Activated CD8-positive, alpha-beta T cell treated with anti-CD3 and anti-CD28 coated beads for 36 hours (primary cell): ENCODE data around the gene DUSP19. TPM values are rescaled to one million over a fixed set of nuclear protein-coding genes. Genes with fewer than 3 reads are reported as not detected.

Experiments used
- ATAC-seq: fragments of 200-7000 bp; cut with Tn5 transposase; one replicate; pipeline ENCODE4 v1.10.0; 2021; ENCODE audit warnings: mild to moderate bottlenecking, moderate library complexity
- CTCF ChIA-PET: fragments of 350-600 bp; sonication (Branson Sonifier 250); formaldehyde crosslinking; loops from one replicate; lab custom pipeline; 2021; ENCODE audit warnings: antibody characterized with exemption; lab: Charles Lee
- POLR2A ChIA-PET: fragments of 350-600 bp; sonication (Branson Sonifier 250); formaldehyde crosslinking; loops from one replicate; lab custom pipeline; 2021; ENCODE audit warnings: antibody characterized with exemption; lab: Charles Lee
- DNase-seq: peaks from one replicate; pipeline ENCODE4 v3.0.0-alpha.2; 2020
- H3K27ac Mint-ChIP-seq: one replicate; pipeline ENCODE4 v1.8.0; 2021; ENCODE audit warnings: mild to moderate bottlenecking, mixed read lengths
- H3K27me3 Mint-ChIP-seq: one replicate; pipeline ENCODE4 v1.8.0; 2021; ENCODE audit warnings: mixed read lengths
- H3K36me3 Mint-ChIP-seq: one replicate; pipeline ENCODE4 v1.8.0; 2021; ENCODE audit warnings: low read depth, mixed read lengths
- H3K4me1 Mint-ChIP-seq: one replicate; pipeline ENCODE4 v1.8.0; 2021; ENCODE audit warnings: low read depth, mixed read lengths
- H3K4me3 Mint-ChIP-seq: one replicate; pipeline ENCODE4 v1.8.0; 2021; ENCODE audit warnings: mild to moderate bottlenecking, moderate library complexity, mixed read lengths
- H3K9me3 Mint-ChIP-seq: one replicate; pipeline ENCODE4 v1.8.0; 2021; ENCODE audit warnings: mixed read lengths
- CTCF ChIP-seq: fragments of 200-600 bp; IDR thresholded peaks from one replicate; pipeline ENCODE4 v1.8.0; 2022; ENCODE audit warnings: antibody characterized with exemption, mild to moderate bottlenecking
- intact Hi-C: fragments of 100-400 bp; cut with micrococcal nuclease; formaldehyde crosslinking; loops from one replicate; pipeline ENCODE4 v1.10.0; 2022
- total RNA-seq, 2 experiments: library from RNA; stranded (reverse); gene quantifications; one replicate each; pipeline ENCODE4 v1.2.3, GENCODE V29; 2021

DUSP19 gene
- total RNA-seq, 2 experiments from 2014 or later: 2.1 to 2.3 TPM

DNA sequence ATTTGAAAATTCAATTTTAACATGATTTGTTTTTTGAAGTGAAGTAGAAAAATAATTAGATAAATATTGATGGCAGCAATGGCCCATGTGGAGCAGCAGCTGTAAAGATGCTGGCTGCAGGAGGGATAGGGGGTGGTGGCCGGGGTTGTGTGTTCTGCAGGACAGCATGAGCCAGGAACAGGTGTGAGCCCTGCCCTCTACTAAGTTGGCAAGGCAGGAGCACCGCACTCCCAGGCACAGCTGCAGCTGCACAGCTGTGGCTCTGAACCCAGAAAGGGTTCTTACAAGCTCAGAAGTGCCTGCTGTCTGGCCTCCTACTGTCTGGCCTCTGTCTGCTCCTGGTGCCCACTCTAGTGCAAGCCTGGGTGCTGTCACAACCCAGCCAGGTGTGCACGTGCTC is 10.0 kb upstream of the DUSP19 start:
- Mint-ChIP-seq H3K4me1 (no peaks in the 10 kb centered on the region), H3K4me3 (no peak overlapping the region), H3K27me3 (peaks cover 18% of the 10 kb centered on the region), H3K9me3 (no peaks in the 10 kb centered on the region), H3K36me3 (no peaks in the 10 kb centered on the region), H3K27ac (no peak overlapping the region)
- ATAC-seq (no peak), DNase-seq (no peak)
- intact Hi-C loops: no loop called here
- ChIA-PET POLR2A (no interaction called here), CTCF (no interaction called here)
- TF ChIP-seq CTCF: no peak

- intact Hi-C loops: no loop called here
- DNase-seq (no peak), ATAC-seq (no peak)
- ChIA-PET POLR2A (interaction anchor here (1.2 kb wide), 1 partner anchor 22 kb away, joined by 3 read pairs; no protein-coding TSS in a partner anchor), CTCF (no interaction called here)
- TF ChIP-seq CTCF: no peak
- H3K36me3 Mint-ChIP-seq: no peaks in the 10 kb centered on the region
- peaks cover 17% of the 10 kb centered on the region for H3K27me3 Mint-ChIP-seq
- H3K27ac Mint-ChIP-seq: no peak overlapping the region
- no peak overlapping the region for H3K4me3 Mint-ChIP-seq
- no peaks in the 10 kb centered on the region for H3K4me1 Mint-ChIP-seq
- H3K9me3 Mint-ChIP-seq: no peaks in the 10 kb centered on the region
Measured at GRCh38 chr2:183069174-183069573, 9.4 kb upstream of the DUSP19 start.

GRCh38 chr2:183070942-183071844 is 7.4 kb upstream of the DUSP19 start:
- intact Hi-C loops: no loop called here
- no peak overlapping the region for H3K4me3 Mint-ChIP-seq
- TF ChIP-seq CTCF: peak; percentile 31
- ChIA-PET POLR2A (interaction anchor here (0.5 kb wide), 1 partner anchor 68 kb away, joined by 3 read pairs; no protein-coding TSS in a partner anchor), CTCF (interaction anchor here (0.8 to 1.4 kb wide), 4 partner anchors 8 to 19 kb away, joined by 3 to 4 read pairs (median 3); partner anchors contain the start of gene DUSP19)
- H3K27me3 Mint-ChIP-seq: peaks cover 15% of the 10 kb centered on the region
- no peak for ATAC-seq
- no peaks in the 10 kb centered on the region for H3K36me3 Mint-ChIP-seq
- no peaks in the 10 kb centered on the region for H3K9me3 Mint-ChIP-seq
- DNase-seq: peak; percentile 22
- H3K4me1 Mint-ChIP-seq: no peaks in the 10 kb centered on the region
- H3K27ac Mint-ChIP-seq: no peak overlapping the region

DNA sequence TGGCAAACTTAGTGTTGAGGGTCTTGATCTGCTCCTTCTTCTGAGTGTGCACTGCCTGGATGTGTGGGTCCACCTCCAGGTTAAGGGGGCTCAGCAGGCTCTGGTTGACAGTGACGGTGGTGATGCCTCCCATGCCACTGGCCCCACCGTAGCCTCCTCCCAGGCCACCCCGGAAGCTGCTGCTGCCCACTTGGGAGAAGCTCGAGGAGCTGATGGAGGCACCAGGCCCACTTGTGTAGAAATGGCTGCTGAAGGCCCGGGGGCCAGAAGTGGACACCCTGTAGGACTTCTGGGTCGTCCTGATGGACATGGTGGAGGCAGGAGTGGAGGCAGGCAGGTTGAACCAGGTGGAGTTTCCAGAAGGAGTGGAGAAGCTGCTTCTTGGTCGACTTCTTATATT is 6.4 kb upstream of the DUSP19 start:
- Mint-ChIP-seq H3K36me3 (no peaks in the 10 kb centered on the region), H3K27me3 (peaks cover 9% of the 10 kb centered on the region), H3K9me3 (no peaks in the 10 kb centered on the region), H3K4me3 (no peak overlapping the region), H3K27ac (no peak overlapping the region), H3K4me1 (no peaks in the 10 kb centered on the region)
- DNase-seq (no peak), ATAC-seq (no peak)
- intact Hi-C loops: no loop called here
- TF ChIP-seq CTCF: no peak
- POLR2A ChIA-PET: no interaction called here
- CTCF ChIA-PET: interaction anchor here (0.8 kb wide), 1 partner anchor 13 kb away, joined by 3 read pairs; no protein-coding TSS in a partner anchor

- no peak for DNase-seq
- Mint-ChIP-seq H3K4me3 (peak overlapping the region; percentile 80), H3K27ac (peak overlapping the region; percentile 43), H3K9me3 (no peaks in the 10 kb centered on the region), H3K36me3 (no peaks in the 10 kb centered on the region), H3K4me1 (peaks cover 6% of the 10 kb centered on the region), H3K27me3 (peaks cover 3% of the 10 kb centered on the region)
- ATAC-seq: no peak
- intact Hi-C loops: no loop called here
- CTCF ChIA-PET: interaction anchor here (0.6 kb wide), 1 partner anchor 1145 kb away, joined by 3 read pairs; no protein-coding TSS in a partner anchor
- TF ChIP-seq CTCF: no peak
- POLR2A ChIA-PET: no interaction called here
Measured at GRCh38 chr2:183078163-183078463, 434 bp upstream of the DUSP19 start.
